ENCODE measurements around the gene TTLL8. TPM values are rescaled to one million over a fixed set of nuclear protein-coding genes. Genes with fewer than 3 reads are reported as not detected.

TTLL8 gene
- total RNA-seq, 1 experiment from 2014 or later: not detected

- TF ChIP-seq ATF2 (CRISPR knock-in tag; IDR thresholded peaks at IDR 0.05; ENCODE audit: borderline replicate concordance, low read depth): no peak
- no peak for TF ChIP-seq NR1H2 (CRISPR knock-in tag; IDR thresholded peaks at IDR 0.05)
- TF ChIP-seq, protein P1, sequence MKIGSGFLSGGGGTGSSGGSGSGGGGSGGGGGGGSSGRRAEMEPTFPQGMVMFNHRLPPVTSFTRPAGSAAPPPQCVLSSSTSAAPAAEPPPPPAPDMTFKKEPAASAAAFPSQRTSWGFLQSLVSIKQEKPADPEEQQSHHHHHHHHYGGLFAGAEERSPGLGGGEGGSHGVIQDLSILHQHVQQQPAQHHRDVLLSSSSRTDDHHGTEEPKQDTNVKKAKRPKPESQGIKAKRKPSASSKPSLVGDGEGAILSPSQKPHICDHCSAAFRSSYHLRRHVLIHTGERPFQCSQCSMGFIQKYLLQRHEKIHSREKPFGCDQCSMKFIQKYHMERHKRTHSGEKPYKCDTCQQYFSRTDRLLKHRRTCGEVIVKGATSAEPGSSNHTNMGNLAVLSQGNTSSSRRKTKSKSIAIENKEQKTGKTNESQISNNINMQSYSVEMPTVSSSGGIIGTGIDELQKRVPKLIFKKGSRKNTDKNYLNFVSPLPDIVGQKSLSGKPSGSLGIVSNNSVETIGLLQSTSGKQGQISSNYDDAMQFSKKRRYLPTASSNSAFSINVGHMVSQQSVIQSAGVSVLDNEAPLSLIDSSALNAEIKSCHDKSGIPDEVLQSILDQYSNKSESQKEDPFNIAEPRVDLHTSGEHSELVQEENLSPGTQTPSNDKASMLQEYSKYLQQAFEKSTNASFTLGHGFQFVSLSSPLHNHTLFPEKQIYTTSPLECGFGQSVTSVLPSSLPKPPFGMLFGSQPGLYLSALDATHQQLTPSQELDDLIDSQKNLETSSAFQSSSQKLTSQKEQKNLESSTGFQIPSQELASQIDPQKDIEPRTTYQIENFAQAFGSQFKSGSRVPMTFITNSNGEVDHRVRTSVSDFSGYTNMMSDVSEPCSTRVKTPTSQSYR (CRISPR knock-in tag; IDR thresholded peaks at IDR 0.05): no peak
- TF ChIP-seq GTF2I (CRISPR knock-in tag; conservative IDR thresholded peaks at IDR 0.05): no peak
- no peak for TF ChIP-seq ZNF396 (CRISPR knock-in tag; IDR thresholded peaks at IDR 0.05; ENCODE audit: borderline replicate concordance)
- no peak for TF ChIP-seq ZNF416 (CRISPR knock-in tag; IDR thresholded peaks at IDR 0.05)
- no peak for TF ChIP-seq ETV6 (CRISPR knock-in tag; IDR thresholded peaks at IDR 0.05)
- 0 out of 2 replicates have a peak, but pooled peaks have one; percentile 32 for TF ChIP-seq ZNF219 (CRISPR knock-in tag; IDR thresholded peaks at IDR 0.05; ENCODE audit: borderline replicate concordance)
- no peak for TF ChIP-seq NFYB (CRISPR knock-in tag; conservative IDR thresholded peaks at IDR 0.05; ENCODE audit: low read depth)
- TF ChIP-seq ZNF138 (CRISPR knock-in tag; conservative IDR thresholded peaks at IDR 0.05): no peak
- TF ChIP-seq, protein P2, sequence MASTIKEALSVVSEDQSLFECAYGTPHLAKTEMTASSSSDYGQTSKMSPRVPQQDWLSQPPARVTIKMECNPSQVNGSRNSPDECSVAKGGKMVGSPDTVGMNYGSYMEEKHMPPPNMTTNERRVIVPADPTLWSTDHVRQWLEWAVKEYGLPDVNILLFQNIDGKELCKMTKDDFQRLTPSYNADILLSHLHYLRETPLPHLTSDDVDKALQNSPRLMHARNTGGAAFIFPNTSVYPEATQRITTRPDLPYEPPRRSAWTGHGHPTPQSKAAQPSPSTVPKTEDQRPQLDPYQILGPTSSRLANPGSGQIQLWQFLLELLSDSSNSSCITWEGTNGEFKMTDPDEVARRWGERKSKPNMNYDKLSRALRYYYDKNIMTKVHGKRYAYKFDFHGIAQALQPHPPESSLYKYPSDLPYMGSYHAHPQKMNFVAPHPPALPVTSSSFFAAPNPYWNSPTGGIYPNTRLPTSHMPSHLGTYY (CRISPR knock-in tag; IDR thresholded peaks at IDR 0.05): no peak
- TF ChIP-seq SP1 (CRISPR knock-in tag; conservative IDR thresholded peaks at IDR 0.05): no peak
- no peak for TF ChIP-seq CREM (CRISPR knock-in tag; IDR thresholded peaks at IDR 0.05)
- no peak for TF ChIP-seq SMAD3 (CRISPR knock-in tag; IDR thresholded peaks at IDR 0.05; ENCODE audit: borderline replicate concordance)
- peak; percentile 32; the same call in 1 of the 2 replicates for TF ChIP-seq HMGXB4 (CRISPR knock-in tag; IDR thresholded peaks at IDR 0.05)
- TF ChIP-seq ZNF317 (CRISPR knock-in tag; IDR thresholded peaks at IDR 0.05; ENCODE audit: borderline replicate concordance, low read depth): no peak
- no peak for TF ChIP-seq NR2C2 (CRISPR knock-in tag; IDR thresholded peaks at IDR 0.05)
- TF ChIP-seq ZNF121 (CRISPR knock-in tag; IDR thresholded peaks at IDR 0.05): no peak
- TF ChIP-seq, protein P3, sequence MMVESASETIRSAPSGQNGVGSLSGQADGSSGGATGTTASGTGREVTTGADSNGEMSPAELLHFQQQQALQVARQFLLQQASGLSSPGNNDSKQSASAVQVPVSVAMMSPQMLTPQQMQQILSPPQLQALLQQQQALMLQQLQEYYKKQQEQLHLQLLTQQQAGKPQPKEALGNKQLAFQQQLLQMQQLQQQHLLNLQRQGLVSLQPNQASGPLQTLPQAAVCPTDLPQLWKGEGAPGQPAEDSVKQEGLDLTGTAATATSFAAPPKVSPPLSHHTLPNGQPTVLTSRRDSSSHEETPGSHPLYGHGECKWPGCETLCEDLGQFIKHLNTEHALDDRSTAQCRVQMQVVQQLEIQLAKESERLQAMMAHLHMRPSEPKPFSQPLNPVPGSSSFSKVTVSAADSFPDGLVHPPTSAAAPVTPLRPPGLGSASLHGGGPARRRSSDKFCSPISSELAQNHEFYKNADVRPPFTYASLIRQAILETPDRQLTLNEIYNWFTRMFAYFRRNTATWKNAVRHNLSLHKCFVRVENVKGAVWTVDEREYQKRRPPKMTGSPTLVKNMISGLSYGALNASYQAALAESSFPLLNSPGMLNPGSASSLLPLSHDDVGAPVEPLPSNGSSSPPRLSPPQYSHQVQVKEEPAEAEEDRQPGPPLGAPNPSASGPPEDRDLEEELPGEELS (CRISPR knock-in tag; IDR thresholded peaks at IDR 0.05): 0 out of 2 replicates have a peak, but pooled peaks have one; percentile 53
- no peak for TF ChIP-seq AFF4 (CRISPR knock-in tag; IDR thresholded peaks at IDR 0.05; ENCODE audit: borderline replicate concordance)
- TF ChIP-seq NR3C1 (CRISPR knock-in tag; conservative IDR thresholded peaks at IDR 0.05; ENCODE audit: low read depth): no peak
- no peak for TF ChIP-seq FOXK1 (CRISPR knock-in tag; IDR thresholded peaks at IDR 0.05)
- TF ChIP-seq ZNF232 (CRISPR knock-in tag; IDR thresholded peaks at IDR 0.05): no peak
- no peak for TF ChIP-seq ZSCAN18 (CRISPR knock-in tag; IDR thresholded peaks at IDR 0.05)
Measured at GRCh38 chr22:49983148-49984042, 74.7 kb downstream of the TTLL8 start (continued).

Measured in WTC11 (cell line).